B cell (primary cell): ENCODE measurements around the gene ANAPC7. TPM values are rescaled to one million over a fixed set of nuclear protein-coding genes. Genes with fewer than 3 reads are reported as not detected.
"Not testable (repeated sequence)": the region's sequence is repeated elsewhere in the genome, so short reads cannot be mapped to it uniquely, and the experiment has no call there.

Experiments
- ATAC-seq: fragments of 200-7000 bp; cut with Tn5 transposase; one replicate; pipeline ENCODE4 v1.10.0; 2021; ENCODE audit warnings: low read depth, mild to moderate bottlenecking, moderate number of reproducible peaks, moderate library complexity
- CTCF ChIA-PET: fragments of 350-600 bp; sonication (Branson Sonifier 250); formaldehyde crosslinking; loops from one replicate; lab custom pipeline; 2021; ENCODE audit warnings: antibody characterized with exemption, inconsistent platforms; lab: Charles Lee
- POLR2A ChIA-PET: fragments of 350-600 bp; sonication (Branson Sonifier 250); formaldehyde crosslinking; loops from one replicate; lab custom pipeline; 2021; ENCODE audit warnings: antibody characterized with exemption; lab: Charles Lee
- DNase-seq: peaks from one replicate; pipeline ENCODE4 v3.0.0; 2013
- H2AFZ ChIP-seq: 2 replicates; pipeline ENCODE4 v1.6.1; 2012; ENCODE audit warnings: mild to moderate bottlenecking, low read depth, low read length; ENCODE audit not compliant: insufficient read depth, poor library complexity, severe bottlenecking
- H3K27ac ChIP-seq, 2 donors: 1 replicate in 1 of 2; 2 replicates in 1 of 2; pipeline ENCODE4 v1.5.1; 2012 to 2013; ENCODE audit warnings: low read length in 2 of 2, mild to moderate bottlenecking in 2 of 2, moderate library complexity in 1 of 2
- H3K27me3 ChIP-seq, 4 experiments: fragments of 200-600 bp in 1 of 4; sonication (generic) in 1 of 4; replicated peaks in 1 of 4; 1 replicate in 2 of 4; 2 replicates in 2 of 4; pipeline versions ENCODE4 v1.6.1 to v1.7.0; 2013 to 2016; ENCODE audit warnings: low read length in 3 of 4, mild to moderate bottlenecking in 2 of 4, mixed read lengths in 1 of 4, moderate library complexity in 1 of 4; ENCODE audit not compliant: insufficient read depth in 4 of 4, control insufficient read depth in 3 of 4; ENCODE audit errors: control extremely low read depth in 1 of 4
- H3K36me3 ChIP-seq, 2 experiments: replicated peaks in 1 of 2; 1 replicate in 1 of 2; 2 replicates in 1 of 2; pipeline versions ENCODE4 v1.6.1 to v1.7.1; 2013; ENCODE audit warnings: low read length in 1 of 2; ENCODE audit not compliant: insufficient read depth in 2 of 2, control insufficient read depth in 1 of 2; ENCODE audit errors: control extremely low read depth in 1 of 2, extremely low read depth in 1 of 2
- H3K4me1 ChIP-seq, 2 donors: fragments of 200-600 bp in 1 of 2; sonication (generic) in 1 of 2; 1 replicate in 1 of 2; 2 replicates in 1 of 2; pipeline versions ENCODE4 v1.5.1 to v1.6.1; 2013 to 2017; ENCODE audit warnings: low read length in 2 of 2; ENCODE audit not compliant: control insufficient read depth in 2 of 2, insufficient read depth in 2 of 2
- H3K4me2 ChIP-seq: replicated peaks from 2 replicates; pipeline ENCODE3; 2012; ENCODE audit warnings: mild to moderate bottlenecking, low read depth, low read length; ENCODE audit not compliant: poor library complexity, severe bottlenecking
- H3K4me3 ChIP-seq, 5 experiments: fragments of 200-600 bp in 1 of 5; sonication (generic) in 1 of 5; 1 replicate in 3 of 5; 2 replicates in 2 of 5; pipeline versions ENCODE4 v1.5.1 to v1.7.0; 2011 to 2016; ENCODE audit warnings: low read length in 4 of 5, mild to moderate bottlenecking in 4 of 5, low read depth in 2 of 5, control low read depth in 1 of 5, moderate library complexity in 1 of 5; ENCODE audit not compliant: insufficient read depth in 1 of 5; ENCODE audit errors: control extremely low read depth in 1 of 5, extremely low read depth in 1 of 5
- H3K79me2 ChIP-seq: fragments of 200-600 bp; sonication (generic); one replicate; pipeline ENCODE4 v1.6.0; 2016; ENCODE audit warnings: low read length; ENCODE audit not compliant: control insufficient read depth, insufficient read depth
- H3K9ac ChIP-seq: fragments of 200-600 bp; sonication (generic); 2 replicates; pipeline ENCODE4 v1.6.1; 2017; ENCODE audit warnings: mild to moderate bottlenecking, low read length, moderate library complexity
- H3K9me3 ChIP-seq, 3 donors: one replicate each; pipeline versions ENCODE4 v1.6.1 to v1.7.1; 2013; ENCODE audit warnings: low read length in 2 of 3; ENCODE audit not compliant: control insufficient read depth in 2 of 3, insufficient read depth in 1 of 3; ENCODE audit errors: control extremely low read depth in 1 of 3
- H4K20me1 ChIP-seq: 2 replicates; pipeline ENCODE4 v1.6.0; 2012; ENCODE audit warnings: mild to moderate bottlenecking, low read length; ENCODE audit not compliant: insufficient read depth, control insufficient read depth, poor library complexity, severe bottlenecking
- H3K27ac Mint-ChIP-seq: one replicate; pipeline ENCODE4 v1.8.0; 2021; ENCODE audit warnings: mixed read lengths
- H3K27me3 Mint-ChIP-seq: one replicate; pipeline ENCODE4 v1.8.0; 2021; ENCODE audit warnings: mixed read lengths
- H3K4me1 Mint-ChIP-seq: one replicate; pipeline ENCODE4 v1.8.0; 2021; ENCODE audit warnings: mixed read lengths
- H3K4me3 Mint-ChIP-seq: one replicate; pipeline ENCODE4 v1.8.0; 2021; ENCODE audit warnings: mixed read lengths
- H3K9me3 Mint-ChIP-seq: one replicate; pipeline ENCODE4 v1.8.0; 2022; ENCODE audit warnings: mixed read lengths; ENCODE audit not compliant: insufficient read depth
- CTCF ChIP-seq: fragments of 200-600 bp; IDR thresholded peaks from one replicate; pipeline ENCODE4 v1.8.0; 2022; ENCODE audit warnings: antibody characterized with exemption, mild to moderate bottlenecking
- EZH2 ChIP-seq: IDR thresholded peaks from 2 replicates; pipeline ENCODE4 v1.6.1; 2012; ENCODE audit warnings: borderline replicate concordance, low read depth, mild to moderate bottlenecking, moderate library complexity, low read length; ENCODE audit not compliant: insufficient read depth, poor library complexity, severe bottlenecking
- WGBS: methylation state at CpG from one replicate; pipeline ENCODE4 v1.1.5; 2013; ENCODE audit warnings: missing lambda C conversion rate; ENCODE audit not compliant: insufficient coverage; 5-methylcytosine and 5-hydroxymethylcytosine counted together
- intact Hi-C: fragments of 100-400 bp; cut with micrococcal nuclease; formaldehyde crosslinking; loops from one replicate; pipeline ENCODE4 v1.10.0; 2022
- polyA plus RNA-seq: library from polyadenylated mRNA; depleted of rRNA; stranded (reverse); fragments of >200 nt; gene quantifications from 2 replicates; pipeline ENCODE4 v1.2.3, GENCODE V29; 2012
- total RNA-seq, 2 donors: library from RNA; stranded (reverse); fragments of 120-200 nt in 1 of 2; gene quantifications; 1 replicate in 1 of 2; 2 replicates in 1 of 2; pipeline versions ENCODE4 v1.2.3 to v1.2.4, GENCODE V29; 2013 to 2022

ANAPC7 gene
- total and polyA plus RNA-seq, 2 donors (not counting 1 experiment from before 2014, with no cell fraction given) = 56.9 to 68.4 TPM

DNA sequence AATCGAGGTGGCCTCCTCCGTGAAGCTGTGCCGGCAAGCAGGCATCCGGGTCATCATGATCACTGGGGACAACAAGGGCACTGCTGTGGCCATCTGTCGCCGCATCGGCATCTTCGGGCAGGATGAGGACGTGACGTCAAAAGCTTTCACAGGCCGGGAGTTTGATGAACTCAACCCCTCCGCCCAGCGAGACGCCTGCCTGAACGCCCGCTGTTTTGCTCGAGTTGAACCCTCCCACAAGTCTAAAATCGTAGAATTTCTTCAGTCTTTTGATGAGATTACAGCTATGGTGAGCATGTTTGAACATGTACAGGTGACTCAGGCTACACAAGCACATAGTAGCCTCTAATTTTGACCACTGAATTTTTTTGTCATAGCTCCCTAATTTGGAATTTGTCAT, 62.8 kb downstream of the ANAPC7 start:
- intact Hi-C loops = no loop called here
- DNase-seq (no peak), ATAC-seq (no peak)
- Histone ChIP-seq H3K4me2 (no peak overlapping the region), H3K79me2 (no peaks in the 10 kb centered on the region), H3K9ac (no peak overlapping the region), H2AFZ (no peak overlapping the region), H3K4me1 (peaks cover 4 to 9% of the 10 kb centered on the region in 2 donors), H3K27ac (no peak overlapping the region), H3K36me3 (peaks cover 22 to 96% of the 10 kb centered on the region in 2 experiments), H3K4me3 (no peak overlapping the region), H3K9me3 (no peaks in the 10 kb centered on the region), H3K27me3 (no peaks in the 10 kb centered on the region), H4K20me1 (peaks cover 5% of the 10 kb centered on the region)
- POLR2A ChIA-PET = no interaction called here
- Mint-ChIP-seq H3K27me3 (no peaks in the 10 kb centered on the region), H3K9me3 (no peaks in the 10 kb centered on the region), H3K4me3 (no peak overlapping the region), H3K4me1 (peaks cover 11% of the 10 kb centered on the region), H3K27ac (no peak overlapping the region)
- no peak for TF ChIP-seq CTCF
- TF ChIP-seq EZH2 = no peak
- CTCF ChIA-PET = interaction anchor here (0.6 kb wide), 1 partner anchor 615 kb away, joined by 3 read pairs; no protein-coding TSS in a partner anchor
- 98% methylated on average over 18 of the region's 18 CpGs for WGBS

DNA sequence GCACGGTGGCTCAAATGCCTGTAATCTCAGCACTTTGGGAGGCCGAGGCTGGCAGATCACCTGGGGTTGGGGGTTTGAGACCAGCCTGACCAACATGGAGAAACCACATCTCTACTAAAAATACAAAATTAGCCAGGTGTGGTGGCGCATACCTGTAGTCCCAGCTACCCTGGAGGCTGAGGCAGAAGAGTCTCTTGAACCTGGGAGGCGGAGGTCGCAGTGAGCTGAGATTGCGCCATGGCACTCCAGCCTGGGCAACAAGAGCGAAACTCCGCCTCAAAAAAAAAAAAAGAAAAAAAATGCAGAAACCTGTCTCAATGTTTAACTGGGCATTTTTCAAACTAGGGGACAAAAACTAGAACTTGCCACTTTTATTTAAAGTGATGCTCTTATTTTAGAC, 63.2 kb downstream of the ANAPC7 start:
- ATAC-seq, H3K9ac ChIP-seq, H3K4me1 ChIP-seq, H3K27ac ChIP-seq, H3K27me3 Mint-ChIP-seq, H3K79me2 ChIP-seq, POLR2A ChIA-PET, H3K27ac Mint-ChIP-seq, H2AFZ ChIP-seq, intact Hi-C loops, H3K4me2 ChIP-seq, H3K27me3 ChIP-seq, DNase-seq, H4K20me1 ChIP-seq, H3K4me3 ChIP-seq, H3K4me3 Mint-ChIP-seq, H3K9me3 Mint-ChIP-seq, H3K9me3 ChIP-seq: not testable (repeated sequence)
- CTCF ChIA-PET = interaction anchor here (0.6 kb wide), 1 partner anchor 616 kb away, joined by 3 read pairs; no protein-coding TSS in a partner anchor
- peaks cover 26 to 96% of the 10 kb centered on the region in 2 experiments for H3K36me3 ChIP-seq
- 98% methylated on average over 6 of the region's 8 CpGs for WGBS
- peaks cover 11% of the 10 kb centered on the region for H3K4me1 Mint-ChIP-seq
